ENCODE results near the gene RAB18. TPM values are rescaled to one million over a fixed set of nuclear protein-coding genes. Genes with fewer than 3 reads are reported as not detected.

Gene RAB18
- total and polyA plus RNA-seq, 11 donors: 28.4 to 145 (median 125) TPM

DNA sequence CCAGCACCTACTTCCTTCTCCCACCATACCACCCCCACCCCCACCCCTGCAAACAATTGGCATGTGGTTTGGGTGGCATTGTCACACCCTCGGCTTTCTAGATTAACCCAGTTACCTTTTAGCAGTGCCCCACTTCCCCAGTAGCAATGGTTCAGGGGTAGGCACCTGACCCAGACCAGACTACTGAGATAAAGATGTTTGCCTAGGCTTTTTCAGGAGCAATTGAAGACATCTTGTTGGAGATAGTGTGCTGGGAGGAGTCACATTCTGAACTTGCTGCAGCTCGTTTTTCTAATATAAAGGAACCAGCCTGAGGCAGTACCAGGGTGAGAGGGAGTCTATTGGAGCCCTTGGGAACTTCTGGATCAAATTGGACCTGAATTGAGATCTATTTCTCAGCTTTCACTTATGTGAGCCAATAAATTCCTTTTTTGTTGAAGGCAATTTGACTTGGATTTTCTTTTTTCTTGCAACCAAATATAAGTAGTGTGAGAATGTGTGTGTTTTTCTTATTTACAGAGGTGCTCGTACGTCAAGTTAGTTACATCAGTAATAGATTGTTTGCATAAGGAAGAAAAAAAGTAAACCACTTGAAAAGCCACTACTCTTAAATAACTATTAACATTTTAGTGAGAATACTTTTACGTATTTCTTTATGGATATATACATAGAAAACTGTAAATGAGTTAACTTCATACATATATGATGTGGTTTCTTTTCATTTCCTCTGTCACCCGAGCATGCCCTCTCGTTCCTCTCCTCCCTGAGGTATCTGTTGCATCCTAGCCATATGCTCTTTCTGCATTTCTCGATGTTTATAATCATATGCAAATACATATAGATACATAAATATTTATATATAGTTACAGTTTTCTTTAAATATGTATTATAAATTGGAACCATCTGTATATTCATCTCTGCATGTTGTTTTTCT, 38.0 kb downstream of the RAB18 start:
- Histone ChIP-seq H3K27ac (no peak overlapping the region), H3K36me3 (peaks cover 0 to 89% (median 58%) of the 10 kb centered on the region in 9 donors), H3K4me1 (no peaks in the 10 kb centered on the region), H3K27me3 (no peaks in the 10 kb centered on the region), H3K9me3 (no peaks in the 10 kb centered on the region), H3K4me3 (no peak overlapping the region)
- no peak for ATAC-seq
- intact Hi-C loops (cut with DNase I): no loop called here
- 76 to 86% (median 81%) methylated on average over 8 of the region's 8 CpGs for WGBS, 4 donors
- TF ChIP-seq, protein P1, sequence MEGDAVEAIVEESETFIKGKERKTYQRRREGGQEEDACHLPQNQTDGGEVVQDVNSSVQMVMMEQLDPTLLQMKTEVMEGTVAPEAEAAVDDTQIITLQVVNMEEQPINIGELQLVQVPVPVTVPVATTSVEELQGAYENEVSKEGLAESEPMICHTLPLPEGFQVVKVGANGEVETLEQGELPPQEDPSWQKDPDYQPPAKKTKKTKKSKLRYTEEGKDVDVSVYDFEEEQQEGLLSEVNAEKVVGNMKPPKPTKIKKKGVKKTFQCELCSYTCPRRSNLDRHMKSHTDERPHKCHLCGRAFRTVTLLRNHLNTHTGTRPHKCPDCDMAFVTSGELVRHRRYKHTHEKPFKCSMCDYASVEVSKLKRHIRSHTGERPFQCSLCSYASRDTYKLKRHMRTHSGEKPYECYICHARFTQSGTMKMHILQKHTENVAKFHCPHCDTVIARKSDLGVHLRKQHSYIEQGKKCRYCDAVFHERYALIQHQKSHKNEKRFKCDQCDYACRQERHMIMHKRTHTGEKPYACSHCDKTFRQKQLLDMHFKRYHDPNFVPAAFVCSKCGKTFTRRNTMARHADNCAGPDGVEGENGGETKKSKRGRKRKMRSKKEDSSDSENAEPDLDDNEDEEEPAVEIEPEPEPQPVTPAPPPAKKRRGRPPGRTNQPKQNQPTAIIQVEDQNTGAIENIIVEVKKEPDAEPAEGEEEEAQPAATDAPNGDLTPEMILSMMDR (IDR thresholded peaks at IDR 0.05): no peak
- TF ChIP-seq POLR2A (IDR thresholded peaks at IDR 0.05): no peak
- no peak for DNase-seq

DNA sequence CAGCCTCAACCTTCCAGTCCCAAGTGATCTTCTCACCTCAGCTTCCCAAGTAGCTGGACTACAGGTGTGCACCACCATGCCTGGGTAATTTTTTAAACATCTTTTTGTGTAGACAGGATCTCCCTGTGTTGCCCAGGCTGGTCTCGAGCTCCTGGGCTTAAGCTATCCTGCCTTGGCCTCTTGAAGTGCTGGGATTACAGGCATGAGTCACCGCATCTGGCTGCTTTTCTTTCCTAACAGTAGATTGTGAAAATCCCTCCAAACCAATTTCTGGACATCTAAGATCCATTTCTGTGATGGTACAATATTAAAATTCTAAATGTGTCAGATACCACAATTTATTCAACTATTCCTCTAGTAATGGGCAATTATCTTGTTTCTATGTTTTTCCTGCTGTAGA, 38.7 kb downstream of the RAB18 start:
- DNase-seq (no peak), ATAC-seq (no peak)
- Histone ChIP-seq H3K27me3 (no peaks in the 10 kb centered on the region), H3K4me3 (no peak overlapping the region), H3K36me3 (peaks cover 0 to 87% (median 50%) of the 10 kb centered on the region in 9 donors), H3K9me3 (no peaks in the 10 kb centered on the region), H3K27ac (no peak overlapping the region), H3K4me1 (no peaks in the 10 kb centered on the region)
- intact Hi-C loops (cut with DNase I): no loop called here
- TF ChIP-seq POLR2A (IDR thresholded peaks at IDR 0.05): no peak
- TF ChIP-seq, protein P1 (IDR thresholded peaks at IDR 0.05): no peak
- WGBS, 4 donors: 88 to 95% (median 94%) methylated on average over 2 of the region's 2 CpGs

DNA sequence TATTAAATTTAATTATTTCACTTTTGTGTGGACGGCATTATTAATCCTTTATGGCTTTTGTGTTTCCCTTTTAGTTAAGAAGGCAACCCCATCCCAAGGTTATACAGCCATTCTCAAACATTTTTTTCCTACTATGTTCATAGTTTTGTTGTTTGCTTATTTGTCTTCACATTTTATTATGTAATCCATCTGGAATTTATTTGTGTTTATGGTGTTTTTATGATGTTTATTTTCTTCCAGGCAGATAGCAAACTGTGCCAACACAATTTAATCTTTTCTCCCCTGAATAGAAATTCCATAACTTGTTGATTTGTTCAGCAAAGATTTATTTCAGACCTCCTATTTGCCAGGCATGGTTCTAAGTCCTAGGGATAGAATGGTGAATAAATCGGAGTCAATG, 42.9 kb downstream of the RAB18 start:
- Histone ChIP-seq H3K4me3 (no peak overlapping the region), H3K36me3 (peaks cover 0 to 47% (median 25%) of the 10 kb centered on the region in 9 donors), H3K27me3 (no peaks in the 10 kb centered on the region), H3K9me3 (no peaks in the 10 kb centered on the region), H3K4me1 (peaks cover 0 to 3% (median 0%) of the 10 kb centered on the region in 12 donors), H3K27ac (no peak overlapping the region)
- TF ChIP-seq, protein P1 (IDR thresholded peaks at IDR 0.05): no peak
- TF ChIP-seq POLR2A (IDR thresholded peaks at IDR 0.05): no peak
- ATAC-seq (no peak), DNase-seq (no peak)
- WGBS, 4 donors: 91 to 99% (median 97%) methylated on average over 2 of the region's 2 CpGs
- intact Hi-C loops (cut with DNase I): no loop called here

DNA sequence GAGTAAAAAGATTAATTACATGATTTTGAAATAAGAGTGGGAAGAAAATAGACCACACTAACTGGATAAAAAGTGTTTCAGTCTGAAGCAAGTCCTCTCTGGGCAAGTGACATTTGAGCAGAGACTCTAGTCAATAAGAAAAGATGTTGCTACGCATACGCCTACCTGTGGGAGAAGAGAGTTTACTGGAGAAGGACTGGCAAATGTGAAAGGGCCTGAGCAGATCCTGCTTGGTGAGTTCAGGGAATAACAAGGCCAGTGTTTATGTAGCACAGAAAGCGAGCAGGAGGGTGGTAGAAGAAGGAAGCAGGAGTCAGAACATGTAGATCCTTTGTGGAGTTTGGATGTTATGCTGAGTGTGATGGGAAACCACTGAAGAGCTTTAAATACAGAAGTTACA, 43.4 kb downstream of the RAB18 start:
- WGBS, 4 donors: 95 to 97% (median 95%) methylated on average over 3 of the region's 3 CpGs
- Histone ChIP-seq H3K36me3 (peaks cover 0 to 42% (median 24%) of the 10 kb centered on the region in 9 donors), H3K27me3 (no peaks in the 10 kb centered on the region), H3K4me1 (peaks cover 0 to 3% (median 0%) of the 10 kb centered on the region in 12 donors), H3K27ac (no peak overlapping the region), H3K4me3 (no peak overlapping the region), H3K9me3 (no peaks in the 10 kb centered on the region)
- no peak for DNase-seq
- TF ChIP-seq, protein P1 (IDR thresholded peaks at IDR 0.05): no peak
- no peak for TF ChIP-seq POLR2A (IDR thresholded peaks at IDR 0.05)
- intact Hi-C loops (cut with DNase I): no loop called here
- ATAC-seq: no peak
